Stimulated activated CD4-positive, alpha-beta T cell treated with anti-CD3 and anti-CD28 coated beads, Interleukin-4, amount 100 ng/mL, for 1 hour (primary cell): Measurements from ENCODE around the gene FXYD6.

Experiments used
- DNase-seq: peaks from one replicate; pipeline ENCODE4 v3.0.0-alpha.2; 2020

FXYD6 gene

DNA sequence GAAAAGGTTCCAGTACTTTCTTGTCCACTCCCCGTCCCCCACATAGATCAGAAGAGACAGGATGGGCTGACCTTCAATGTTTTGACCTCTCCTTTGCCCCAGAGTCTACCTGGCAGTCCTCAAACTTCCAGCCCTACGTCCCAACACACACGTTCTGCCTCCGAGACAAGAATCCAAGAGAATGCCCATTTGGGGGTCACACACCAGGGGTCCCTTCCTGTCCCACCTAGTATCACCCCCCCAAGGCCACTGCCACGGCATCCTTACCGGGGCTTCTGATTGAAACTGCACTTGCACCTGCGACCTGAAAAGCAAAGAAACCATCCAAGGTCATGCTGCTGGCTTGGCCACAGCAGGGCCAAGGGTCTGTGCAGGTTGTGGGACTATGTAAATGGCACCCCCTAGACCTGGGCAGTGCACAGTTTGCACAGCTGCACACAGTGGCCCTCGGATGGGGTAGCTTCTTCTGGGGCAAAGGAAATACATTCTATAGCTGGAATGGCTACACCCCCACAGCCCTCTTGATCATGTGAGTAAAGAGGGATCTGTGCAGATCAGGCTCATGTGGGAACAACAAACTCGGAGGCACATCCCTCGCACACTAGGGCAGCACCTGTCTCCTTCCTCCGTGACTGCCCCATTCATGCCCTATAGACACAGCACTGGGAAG is 35.4 kb downstream of the FXYD6 start:
- DNase-seq: no peak

- DNase-seq: no peak
These were observed 36.3 kb downstream of the FXYD6 start for GRCh38 chr11:117839936-117840813.

DNA sequence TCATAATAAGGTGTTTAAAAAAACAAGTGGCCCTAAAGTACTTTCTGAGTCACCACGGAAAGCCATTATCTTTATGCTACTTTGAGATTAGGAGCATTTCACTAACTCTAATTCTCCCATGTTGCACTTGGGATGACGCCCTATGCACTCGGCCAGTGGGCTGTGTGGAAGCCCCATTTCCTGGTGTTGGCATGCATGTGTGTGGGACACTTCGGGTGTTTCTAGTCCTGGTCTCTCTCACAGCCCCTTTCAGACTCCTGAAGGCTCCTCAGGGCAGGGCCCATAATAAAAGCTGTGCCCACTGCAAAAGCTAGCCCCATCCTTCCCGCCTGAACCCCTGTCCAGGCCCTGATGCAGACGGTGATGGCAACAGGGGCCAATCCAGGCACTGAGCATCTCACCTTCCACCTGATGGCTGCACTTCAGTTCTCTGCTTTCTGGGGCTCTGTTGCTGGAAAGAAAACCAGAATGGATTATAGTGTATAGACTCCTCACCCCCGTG is 37.0 kb downstream of the FXYD6 start:
- no peak for DNase-seq

DNA sequence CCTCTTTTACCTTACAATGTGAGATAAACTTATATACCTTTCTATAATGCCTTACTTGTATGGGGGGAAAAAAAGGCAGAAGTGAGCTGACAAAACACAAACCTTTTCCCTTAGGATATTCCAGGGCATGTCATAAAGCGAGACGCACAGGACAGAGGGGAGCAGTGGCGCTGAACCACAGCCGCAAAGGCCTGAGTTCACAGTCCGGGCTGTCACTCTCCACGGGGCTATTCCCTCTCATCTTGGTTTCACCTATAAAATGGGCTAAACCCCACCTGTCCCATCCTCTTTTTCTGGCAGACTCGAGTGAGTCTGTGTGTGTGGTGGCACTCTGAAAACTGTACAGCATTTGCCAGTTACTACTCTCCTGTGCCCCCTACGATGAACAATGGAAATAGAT is 37.6 kb downstream of the FXYD6 start:
- DNase-seq: no peak

DNA sequence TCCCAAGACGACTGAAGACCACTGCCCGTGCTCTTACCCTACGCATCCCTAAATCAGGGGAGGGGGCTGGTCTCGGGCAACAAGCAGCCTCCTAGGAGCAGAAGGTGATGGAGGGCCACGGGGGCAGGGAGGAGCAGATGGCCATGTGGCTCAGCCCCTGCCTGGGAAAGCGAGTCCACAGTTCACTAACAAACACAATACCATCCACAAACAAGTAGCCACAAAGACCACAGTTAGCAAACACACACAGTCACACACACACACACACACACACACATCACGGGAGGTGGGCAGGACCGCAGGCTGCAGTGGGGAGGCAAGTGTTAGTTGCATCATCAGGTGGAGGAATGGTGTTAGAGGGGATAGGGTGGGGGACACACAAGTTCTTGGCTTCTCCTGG is 38.7 kb downstream of the FXYD6 start:
- no peak for DNase-seq

- no peak for DNase-seq
These were observed 39.2 kb downstream of the FXYD6 start for GRCh38 chr11:117837070-117837776.

DNA sequence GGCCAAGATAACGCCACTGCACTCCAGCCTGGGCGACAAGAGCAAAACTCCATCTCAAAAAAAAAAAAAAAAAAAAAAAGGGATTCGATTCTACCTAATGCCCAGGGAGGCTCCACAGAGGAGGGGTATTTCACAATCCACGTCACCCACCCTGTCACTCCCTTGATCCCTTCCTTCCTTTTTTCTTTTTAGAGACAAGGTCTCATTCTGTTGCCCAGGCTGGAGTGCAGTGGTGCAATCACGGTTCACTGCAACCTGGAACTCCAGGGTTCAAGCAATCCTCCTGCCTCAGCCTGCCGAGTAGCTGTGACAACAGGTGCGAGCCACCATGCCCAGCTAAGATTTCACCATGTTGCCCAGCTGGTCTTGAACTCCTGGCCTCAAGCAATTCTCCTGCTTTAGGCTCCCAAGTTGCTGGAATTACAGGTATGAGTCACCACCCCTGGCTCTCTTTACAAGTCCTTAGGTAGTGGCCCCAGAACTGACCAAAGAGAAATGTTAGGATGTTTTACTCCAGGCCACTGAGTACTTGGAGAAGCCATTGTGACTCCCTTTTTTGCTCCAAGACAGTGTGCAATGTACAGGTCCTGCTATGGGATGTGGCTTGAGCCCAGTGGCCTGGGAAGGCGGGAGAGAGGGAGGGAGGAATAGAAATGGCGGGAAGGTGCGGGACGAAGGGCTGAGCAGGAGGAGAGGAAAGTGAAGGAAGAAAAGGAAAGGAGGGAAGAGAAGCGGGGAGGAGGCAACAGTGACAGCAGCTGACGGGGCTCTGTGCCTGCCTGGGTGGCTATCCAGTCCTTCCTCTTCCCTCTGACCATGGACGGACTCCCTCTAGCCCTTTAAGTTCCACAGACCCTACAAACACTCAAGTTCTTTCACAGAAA is 40.1 kb downstream of the FXYD6 start:
- no peak for DNase-seq

GRCh38 chr11:117835576-117835975 is 40.9 kb downstream of the FXYD6 start:
- DNase-seq: no peak

DNA sequence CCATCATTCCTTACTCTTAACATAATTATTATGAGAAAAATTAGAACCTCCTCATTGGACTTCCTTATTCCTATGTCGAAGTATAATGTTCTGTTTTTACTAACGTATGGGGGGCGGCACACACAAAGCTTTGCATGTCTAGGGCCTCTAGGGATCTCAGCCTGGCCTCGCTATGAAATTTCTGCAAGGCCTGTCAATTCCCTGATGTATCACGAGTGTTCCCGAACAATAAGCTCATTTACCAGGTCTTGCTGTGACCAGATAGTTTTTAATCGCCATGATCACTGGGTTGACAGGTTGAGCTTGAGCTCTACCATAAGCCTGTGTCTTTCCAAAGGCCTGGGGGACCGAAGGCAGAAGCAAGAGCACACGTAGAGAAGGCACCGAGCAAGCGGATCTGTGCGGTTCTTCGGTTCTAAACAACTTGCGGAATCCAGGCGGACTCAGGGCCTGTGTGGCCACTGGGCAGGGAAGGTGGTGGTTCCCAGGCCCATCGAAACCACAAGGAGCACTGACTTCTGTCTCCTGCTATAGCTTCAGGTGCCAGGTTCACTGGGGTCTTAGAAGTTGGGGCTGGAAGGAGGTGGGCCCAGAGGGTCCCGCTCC is 41.5 kb downstream of the FXYD6 start:
- DNase-seq: no peak

- DNase-seq: no peak
These were observed 42.2 kb downstream of the FXYD6 start for GRCh38 chr11:117834068-117834810.

GRCh38 chr11:117833401-117833891 is 43.0 kb downstream of the FXYD6 start:
- no peak for DNase-seq

- no peak for DNase-seq
These were observed 43.9 kb downstream of the FXYD6 start for GRCh38 chr11:117832511-117832910.

- no peak for DNase-seq
These were observed 44.6 kb downstream of the FXYD6 start for GRCh38 chr11:117831661-117832415.

DNA sequence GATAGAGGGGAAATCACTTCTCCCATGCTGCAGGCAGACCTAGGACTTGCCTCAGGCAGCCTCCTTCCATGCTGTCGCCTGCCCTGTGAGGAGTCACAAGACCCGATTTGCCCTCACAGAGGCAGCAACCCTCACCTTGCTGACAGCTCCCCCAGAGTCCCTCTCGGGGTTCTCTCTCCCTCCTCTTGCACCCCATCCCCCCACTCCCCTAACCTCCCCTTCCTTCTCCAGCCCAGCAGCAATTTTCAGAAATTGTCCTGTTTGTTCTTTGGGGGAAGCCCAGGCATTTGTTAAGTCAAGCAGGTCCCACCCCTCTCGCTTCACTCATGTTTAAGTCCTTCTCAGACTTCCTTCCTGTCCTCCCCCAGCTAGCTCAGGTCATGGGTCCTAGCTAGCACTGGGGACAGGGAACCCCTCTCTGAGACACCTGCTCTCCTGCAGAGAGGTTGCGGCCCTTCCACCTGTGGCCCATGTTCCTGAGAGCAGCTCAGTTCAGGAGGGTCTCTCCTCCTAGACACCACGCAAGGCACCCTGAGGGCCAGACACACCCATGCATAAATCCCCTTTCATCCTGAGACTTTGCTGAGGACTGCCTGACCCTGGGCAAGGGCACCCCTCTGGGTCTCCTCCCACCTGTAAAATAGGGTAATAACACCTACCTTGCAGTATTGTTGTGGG is 45.6 kb downstream of the FXYD6 start:
- DNase-seq: no peak

- DNase-seq: no peak
These were observed 46.4 kb downstream of the FXYD6 start for GRCh38 chr11:117830072-117830471.

- DNase-seq: no peak
These were observed 47.1 kb downstream of the FXYD6 start for GRCh38 chr11:117829369-117829725.

- peak; percentile 82 for DNase-seq
These were observed 47.7 kb downstream of the FXYD6 start for GRCh38 chr11:117828611-117829368.

- DNase-seq: no peak
These were observed 48.6 kb downstream of the FXYD6 start for GRCh38 chr11:117827521-117828511.
